Heart right ventricle (tissue), 16 donors: ENCODE measurements around the gene DZANK1. TPM values are rescaled to one million over a fixed set of nuclear protein-coding genes. Genes with fewer than 3 reads are reported as not detected.

Experiments
- ATAC-seq, 8 donors: fragments of 200-7000 bp; cut with Tn5 transposase; one replicate each; pipeline ENCODE4 v1.9.1; 2020; ENCODE audit warnings: mild to moderate bottlenecking in 8 of 8, moderate library complexity in 8 of 8, moderate number of reproducible peaks in 1 of 8
- DNase-seq, 2 donors: peaks; one replicate each; pipeline ENCODE4 v3.0.0-alpha.2; 2020
- H3K27ac ChIP-seq, 10 donors: fragments of 200-600 bp; sonication (generic) in 2 of 10; one replicate each; pipeline versions ENCODE4 v1.5.0 to v1.8.0; 2020 to 2022; ENCODE audit warnings: mild to moderate bottlenecking in 3 of 10
- H3K27me3 ChIP-seq, 7 donors: fragments of 200-600 bp; one replicate each; pipeline ENCODE4 v1.8.0; 2021 to 2022; ENCODE audit warnings: mild to moderate bottlenecking in 2 of 7
- H3K36me3 ChIP-seq, 9 donors: fragments of 200-600 bp; sonication (generic) in 1 of 9; one replicate each; pipeline versions ENCODE4 v1.5.0 to v1.8.0; 2020 to 2022; ENCODE audit warnings: mild to moderate bottlenecking in 2 of 9
- H3K4me1 ChIP-seq, 9 donors: fragments of 200-600 bp; sonication (generic) in 1 of 9; one replicate each; pipeline versions ENCODE4 v1.5.0 to v1.8.0; 2020 to 2022; ENCODE audit warnings: mild to moderate bottlenecking in 4 of 9
- H3K4me3 ChIP-seq, 10 donors: fragments of 200-600 bp; sonication (generic) in 2 of 10; one replicate each; pipeline versions ENCODE4 v1.5.0 to v1.8.0; 2020 to 2022; ENCODE audit warnings: mild to moderate bottlenecking in 7 of 10, moderate library complexity in 2 of 10
- H3K9me3 ChIP-seq, 11 donors: fragments of 200-600 bp in 10 of 11; sonication (generic) in 2 of 11; one replicate each; pipeline versions ENCODE4 v1.5.0 to v1.8.0; 2013 to 2022; ENCODE audit warnings: mild to moderate bottlenecking in 2 of 11, control low read depth in 1 of 11, moderate library complexity in 1 of 11
- CTCF ChIP-seq, 9 donors: fragments of 200-600 bp; sonication (generic) in 2 of 9; IDR thresholded peaks; one replicate each; pipeline versions ENCODE4 v1.5.0 to v1.8.0; 2021 to 2022; ENCODE audit warnings: antibody characterized with exemption in 9 of 9, mild to moderate bottlenecking in 5 of 9, moderate library complexity in 1 of 9
- WGBS, 2 donors: extraction: QIAGEN DNeasy Blood & Tissue Kit; methylation state at CpG; one replicate each; pipeline ENCODE4 v1.1.7; 2013; ENCODE audit warnings: inconsistent platforms in 1 of 2; 5-methylcytosine and 5-hydroxymethylcytosine counted together
- intact Hi-C, 10 donors: fragments of 100-400 bp; cut with DNase I; formaldehyde crosslinking; loops; one replicate each; pipeline versions ENCODE4 v1.11.1 to v1.14.2; 2022
- polyA plus RNA-seq, 2 donors: library from polyadenylated mRNA; stranded (reverse); fragments of 200-250 nt; gene quantifications; one replicate each; pipeline ENCODE4 v1.2.3, GENCODE V29; 2013
- total RNA-seq, 10 donors: library from RNA; stranded (reverse); fragmentation: NEBNext Ultra II Directional in 3 of 10; extraction: Animal tissue kit (Norgen Biotek cat#: 25700) in 3 of 10; gene quantifications; one replicate each; pipeline versions ENCODE4 v1.2.1 to v1.2.4, GENCODE V29; 2021 to 2023
- donor health status: Arrhythmogenic right ventricular cardiomyopathy.
- donor health status: ischemic (EF 13 %, LVEDD 7.1; RV severe dilation, severe dysfunction).
- donor health status: healthy with polysubstance abuse.
- donor health status: DM: no; HTN: yes; CAD: no.
- donor health status: DM: no; HTN: no; CAD: no.
- donor health status: ischemic (EF 25% LVEDD 6.9; RV normal size, moderate dysfunction).
- donor health status: ischemic (EF 25% LVEDD 5.7; RV mildly dilated, moderate dysfunction).
- donor health status: healthy.
- donor health status: DM: yes; HTN: yes; CAD: no.
- donor health status: Ischemic cardiomyopathy.
- donor health status: ischemic (EF 35%, LVEDD 5.7; RV mildly dilated, moderate dysfunction).
- donor health status: nonischemic (EF 11% LVEDD 7.7; RV severe dilation, severe dysfunction).
- donor health status: DM: yes; HTN: yes; CAD: no.
- donor health status: PGD.
- donor health status: ischemic (EF 29% LVEDD 5.4; RV normal size, mild dysfunction).
- donor health status: nonischemic (EF 23%, LVEDD 6.1; RV moderate dilation, normal function).

Gene DZANK1
- total and polyA plus RNA-seq, 12 donors = 0.35 to 1.7 (median 0.83) TPM

GRCh38 chr20:18430172-18430826 is 36.5 kb downstream of the DZANK1 start:
- H3K4me1 ChIP-seq = peaks cover 0 to 14% (median 0%) of the 10 kb centered on the region in 9 donors
- no peaks in the 10 kb centered on the region for H3K9me3 ChIP-seq
- DNase-seq (no peak), ATAC-seq (no peak)
- no peak overlapping the region for H3K4me3 ChIP-seq
- TF ChIP-seq CTCF (IDR thresholded peaks at IDR 0.05) = no peak
- no peak overlapping the region for H3K27ac ChIP-seq
- intact Hi-C loops = no loop called here
- WGBS, 2 donors = 92 to 96% methylated on average over 9 of the region's 9 CpGs
- H3K36me3 ChIP-seq = peaks cover 0 to 4% (median 0%) of the 10 kb centered on the region in 9 donors
- H3K27me3 ChIP-seq = no peaks in the 10 kb centered on the region

- DNase-seq (peak; percentile 23 to 61), ATAC-seq (peak in 5 of 8 donors; percentile 16 to 71 (median 47))
- TF ChIP-seq CTCF (IDR thresholded peaks at IDR 0.05) = no peak
- Histone ChIP-seq H3K4me1 (peaks cover 0 to 14% (median 0%) of the 10 kb centered on the region in 9 donors), H3K36me3 (peaks cover 0 to 4% (median 0%) of the 10 kb centered on the region in 9 donors), H3K9me3 (no peaks in the 10 kb centered on the region), H3K4me3 (no peak overlapping the region), H3K27ac (no peak overlapping the region), H3K27me3 (no peaks in the 10 kb centered on the region)
- intact Hi-C loops = no loop called here
- WGBS, 2 donors = 48 to 50% methylated on average over 3 of the region's 3 CpGs
Measured at GRCh38 chr20:18428490-18429173, 38.2 kb downstream of the DZANK1 start.

GRCh38 chr20:18427214-18427613 is 39.6 kb downstream of the DZANK1 start:
- DNase-seq (no peak), ATAC-seq (no peak)
- Histone ChIP-seq H3K9me3 (no peaks in the 10 kb centered on the region), H3K27ac (no peak overlapping the region), H3K36me3 (peaks cover 0 to 4% (median 0%) of the 10 kb centered on the region in 9 donors), H3K4me3 (no peak overlapping the region), H3K4me1 (peaks cover 0 to 14% (median 0%) of the 10 kb centered on the region in 9 donors), H3K27me3 (no peaks in the 10 kb centered on the region)
- WGBS, 2 donors = 90 to 92% methylated on average over 2 of the region's 2 CpGs
- no peak for TF ChIP-seq CTCF (IDR thresholded peaks at IDR 0.05)
- intact Hi-C loops = no loop called here

GRCh38 chr20:18421608-18422007 is 45.2 kb downstream of the DZANK1 start:
- intact Hi-C loops = no loop called here
- no peak for ATAC-seq
- no peak for TF ChIP-seq CTCF (IDR thresholded peaks at IDR 0.05)

More at GRCh38 chr20:18421608-18422007, 45.2 kb downstream of the DZANK1 start:
- no peak overlapping the region for H3K4me3 ChIP-seq
- H3K27me3 ChIP-seq = no peaks in the 10 kb centered on the region
- peaks cover 0 to 4% (median 0%) of the 10 kb centered on the region in 9 donors for H3K36me3 ChIP-seq
- H3K9me3 ChIP-seq = no peaks in the 10 kb centered on the region
- no peak for DNase-seq
- H3K27ac ChIP-seq = no peak overlapping the region
- no peaks in the 10 kb centered on the region for H3K4me1 ChIP-seq
